Activated naive CD4-positive, alpha-beta T cell treated with anti-CD3 and anti-CD28 coated beads, Interleukin-2, amount 50 U/mL, for 16 hours (primary cell): ENCODE data around the gene FBXO27.

Experiments used
- DNase-seq: peaks from one replicate; pipeline ENCODE4 v3.0.0-alpha.2; 2020

The FBXO27 gene

DNA sequence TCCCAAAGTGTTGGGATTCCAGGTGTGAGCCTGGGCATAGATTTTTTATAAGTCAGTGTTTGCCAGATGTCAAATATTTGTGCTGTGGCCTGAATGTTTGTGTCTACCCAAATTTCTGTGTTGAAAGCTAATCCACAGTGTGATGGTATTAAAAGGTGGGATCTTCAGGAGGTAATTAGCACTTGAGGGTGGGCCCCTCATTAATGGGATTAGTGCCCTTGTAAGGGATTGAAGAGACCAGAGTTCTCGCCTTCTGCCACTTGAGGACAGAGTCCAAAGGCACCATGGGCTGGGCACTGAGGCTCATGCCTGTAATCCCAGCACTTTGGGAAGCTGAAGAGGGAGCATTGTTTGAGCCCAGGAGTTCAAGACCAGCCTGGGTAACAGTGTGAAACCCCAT is 47.1 kb downstream of the FBXO27 start:
- no peak for DNase-seq

DNA sequence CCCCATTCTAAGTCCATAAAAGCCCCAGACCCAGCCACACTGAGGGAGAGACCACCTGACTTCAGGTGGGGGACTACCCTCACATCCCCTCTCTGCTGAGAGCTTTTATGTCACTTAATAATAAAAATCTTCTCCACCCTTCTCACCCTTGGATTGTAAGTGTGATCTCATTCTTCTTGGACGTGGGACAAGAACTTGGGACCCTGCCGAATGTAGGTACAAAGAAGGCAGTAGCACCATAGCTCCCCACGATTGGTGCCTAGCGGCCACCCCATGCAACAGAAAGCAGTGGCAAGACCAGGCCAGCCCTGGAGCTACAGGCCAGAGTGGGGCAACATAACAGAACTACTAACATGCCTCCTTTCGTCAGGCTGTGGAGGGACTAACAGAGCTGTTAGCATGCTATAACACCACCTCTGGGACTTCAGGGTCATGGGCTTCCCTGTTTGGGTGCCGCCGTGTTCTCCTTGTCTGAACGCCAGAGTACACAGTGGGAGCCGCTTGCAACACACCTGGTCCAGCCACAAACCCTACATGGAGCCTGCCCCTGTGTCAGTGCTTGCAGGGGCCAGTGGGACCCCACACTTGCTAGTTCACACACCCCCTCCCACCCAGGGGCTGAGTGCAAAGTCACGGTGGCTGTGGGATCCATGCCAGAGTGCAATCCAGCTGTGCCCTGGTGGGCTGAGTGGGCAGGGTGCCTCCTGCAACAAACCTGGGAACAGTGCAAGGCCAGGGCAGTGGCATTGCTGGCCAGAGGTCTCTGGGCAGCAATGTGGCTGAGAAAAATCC is 51.6 kb downstream of the FBXO27 start:
- no peak for DNase-seq

- no peak for DNase-seq
Measured at GRCh38 chr19:38979812-38980211, 52.5 kb downstream of the FBXO27 start.

GRCh38 chr19:38978326-38978689 is 54.0 kb downstream of the FBXO27 start:
- DNase-seq, result no peak

GRCh38 chr19:38977445-38978325 is 54.7 kb downstream of the FBXO27 start:
- no peak for DNase-seq

GRCh38 chr19:38975861-38976271 is 56.5 kb downstream of the FBXO27 start:
- no peak for DNase-seq

GRCh38 chr19:38975214-38975860 is 57.0 kb downstream of the FBXO27 start, which contains the start of gene FBXO17:
Gene FBXO17 (minus strand): TSS chr19:38975742. CDS start chr19:38950319, 25,423 bp downstream.
- DNase-seq, result no peak

- DNase-seq, result no peak
Measured at GRCh38 chr19:38974624-38975213, 57.6 kb downstream of the FBXO27 start.
